GM21367 (cell line): ENCODE results near the gene STPG2.
"Not testable (repeated sequence)": the region's sequence is repeated elsewhere in the genome, so short reads cannot be mapped to it uniquely, and the experiment has no call there.

Source experiments
- ATAC-seq: cut with Tn5 transposase; IDR thresholded peaks from one replicate; pipeline ENCODE4 v1.9.1; 2021; ENCODE audit not compliant: unreplicated experiment

STPG2 gene

DNA sequence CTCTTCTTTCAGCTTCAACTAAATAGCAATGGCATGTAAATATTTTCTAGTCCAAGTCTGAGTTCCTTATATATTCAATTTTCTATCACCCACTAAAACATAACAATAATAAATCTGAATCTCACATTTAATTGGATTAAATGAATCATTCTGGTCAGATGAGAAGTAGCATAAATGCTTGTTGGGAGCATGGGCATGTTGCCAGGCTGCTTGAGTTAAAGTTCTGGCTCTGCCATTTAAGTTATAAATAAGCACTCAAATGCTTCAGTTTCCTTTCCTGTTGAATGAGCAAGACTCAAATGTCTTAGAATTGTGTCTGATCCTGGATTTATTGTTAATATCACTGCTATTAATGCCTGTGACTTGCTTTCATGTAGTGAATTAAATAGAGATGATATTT is 496.3 kb downstream of the STPG2 start:
- ATAC-seq: no peak

DNA sequence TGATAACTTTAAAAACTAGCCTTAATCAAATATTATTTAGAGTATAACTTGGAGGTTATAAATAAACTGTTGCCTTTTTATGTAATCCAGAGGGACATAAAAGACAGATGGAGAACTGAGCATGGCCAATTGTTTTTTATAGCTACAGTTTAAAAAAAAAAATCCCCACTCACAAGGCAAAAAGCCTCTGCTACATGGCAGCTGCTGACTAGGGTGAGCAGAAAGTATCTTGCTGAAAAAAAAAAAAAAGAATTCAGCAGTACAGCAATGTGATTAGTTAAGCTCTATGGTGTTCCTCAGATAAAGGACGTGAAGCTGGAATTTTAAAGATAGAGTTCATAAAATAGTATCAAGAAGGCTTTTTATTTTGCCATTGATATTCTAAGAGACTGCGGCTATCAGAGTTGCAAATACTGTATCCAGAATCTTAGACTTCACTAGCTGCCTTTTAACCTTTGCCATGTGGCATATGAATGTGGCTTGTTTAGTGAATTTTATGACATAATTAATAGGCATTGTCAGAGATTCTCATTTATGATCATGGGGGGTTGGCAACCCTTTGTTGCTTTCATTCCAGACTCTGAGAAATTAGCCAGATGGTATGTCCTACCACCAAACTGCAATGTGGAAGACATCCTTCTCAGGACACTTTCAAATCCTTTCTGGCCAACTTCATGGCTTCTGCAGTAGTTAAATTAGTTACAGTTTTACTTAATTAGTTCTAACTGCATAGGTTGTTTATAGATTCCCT is 498.0 kb downstream of the STPG2 start:
- ATAC-seq: no peak

- no peak for ATAC-seq
Measured at GRCh38 chr4:97643179-97643578, 500.1 kb downstream of the STPG2 start.

GRCh38 chr4:97639961-97640360 is 503.3 kb downstream of the STPG2 start:
- ATAC-seq: no peak

DNA sequence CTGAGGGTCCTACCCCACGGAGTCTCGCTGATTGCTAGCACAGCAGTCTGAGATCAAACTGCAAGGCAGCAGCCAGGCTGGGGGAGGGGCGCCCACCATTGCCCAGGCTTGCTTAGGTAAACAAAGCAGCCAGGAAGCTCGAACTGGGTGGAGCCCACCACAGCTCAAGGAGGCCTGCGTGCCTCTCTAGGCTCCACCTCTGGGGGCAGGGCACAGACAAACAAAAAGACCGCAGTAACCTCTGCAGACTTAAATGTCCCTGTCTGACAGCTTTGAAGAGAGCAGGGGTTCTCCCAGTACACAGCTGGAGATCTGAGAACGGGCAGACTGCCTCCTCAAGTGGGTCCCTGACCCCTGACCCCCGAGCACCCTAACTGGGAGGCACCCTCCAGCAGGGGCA is 509.4 kb downstream of the STPG2 start:
- ATAC-seq: not testable (repeated sequence)

DNA sequence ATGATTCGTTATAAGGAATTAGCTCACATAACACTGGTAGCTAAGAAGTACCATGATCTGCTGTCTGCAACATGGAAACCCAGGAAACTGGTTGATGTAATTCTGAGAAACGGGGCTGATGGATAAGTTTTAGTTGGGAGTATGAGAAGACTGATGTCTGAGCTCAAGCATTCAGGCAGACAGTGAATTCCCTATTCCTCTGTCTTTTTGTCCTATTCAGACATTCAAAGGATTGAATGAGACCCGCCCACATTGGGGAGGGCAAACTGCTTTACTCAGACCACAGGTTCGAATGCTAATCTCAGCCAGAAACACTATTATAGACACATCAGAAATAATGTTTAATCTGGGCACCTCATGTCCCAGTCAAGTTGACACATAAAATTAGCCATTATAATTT is 515.5 kb downstream of the STPG2 start:
- no peak for ATAC-seq

DNA sequence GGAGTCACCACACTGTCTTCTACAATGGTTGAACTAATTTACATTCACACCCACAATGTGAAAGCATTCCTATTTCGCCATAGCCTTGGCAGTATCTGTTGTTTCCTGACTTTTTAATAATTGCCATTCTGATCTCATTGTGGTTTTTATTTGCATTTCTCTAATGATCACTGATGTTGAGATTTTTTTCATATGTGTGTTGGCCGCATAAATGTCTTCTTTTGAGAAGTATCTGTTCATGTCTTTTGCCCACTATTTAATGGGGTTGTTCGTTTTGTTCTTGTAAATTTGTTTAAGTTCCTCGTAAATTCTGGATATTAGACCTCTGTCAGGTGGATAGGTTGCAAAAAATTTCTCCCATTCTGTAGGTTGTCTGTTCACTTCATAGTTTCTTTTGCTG is 519.1 kb downstream of the STPG2 start:
- ATAC-seq: no peak

DNA sequence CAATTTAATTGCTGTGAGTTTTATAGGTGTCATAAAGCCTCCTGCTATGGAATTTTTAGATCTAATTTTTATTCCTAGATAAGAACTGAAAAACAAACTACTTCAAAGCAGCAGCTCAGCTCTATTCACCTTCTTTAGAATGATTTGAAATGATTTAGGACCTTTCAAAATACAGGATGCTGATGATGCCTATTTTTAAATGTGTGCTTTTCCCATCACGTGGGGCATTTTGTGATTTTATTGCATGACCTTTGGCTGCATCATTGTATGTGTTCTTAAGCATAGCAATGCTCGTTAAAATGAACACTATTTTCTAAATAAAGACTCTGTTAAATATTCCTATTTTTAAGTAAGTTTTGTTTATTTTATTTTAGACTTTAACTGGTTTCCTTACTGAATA is 537.3 kb downstream of the STPG2 start:
- no peak for ATAC-seq

- no peak for ATAC-seq
Measured at GRCh38 chr4:97593248-97593647, 550.0 kb downstream of the STPG2 start.

GRCh38 chr4:97590266-97590665 is 553.0 kb downstream of the STPG2 start:
- ATAC-seq: no peak

DNA sequence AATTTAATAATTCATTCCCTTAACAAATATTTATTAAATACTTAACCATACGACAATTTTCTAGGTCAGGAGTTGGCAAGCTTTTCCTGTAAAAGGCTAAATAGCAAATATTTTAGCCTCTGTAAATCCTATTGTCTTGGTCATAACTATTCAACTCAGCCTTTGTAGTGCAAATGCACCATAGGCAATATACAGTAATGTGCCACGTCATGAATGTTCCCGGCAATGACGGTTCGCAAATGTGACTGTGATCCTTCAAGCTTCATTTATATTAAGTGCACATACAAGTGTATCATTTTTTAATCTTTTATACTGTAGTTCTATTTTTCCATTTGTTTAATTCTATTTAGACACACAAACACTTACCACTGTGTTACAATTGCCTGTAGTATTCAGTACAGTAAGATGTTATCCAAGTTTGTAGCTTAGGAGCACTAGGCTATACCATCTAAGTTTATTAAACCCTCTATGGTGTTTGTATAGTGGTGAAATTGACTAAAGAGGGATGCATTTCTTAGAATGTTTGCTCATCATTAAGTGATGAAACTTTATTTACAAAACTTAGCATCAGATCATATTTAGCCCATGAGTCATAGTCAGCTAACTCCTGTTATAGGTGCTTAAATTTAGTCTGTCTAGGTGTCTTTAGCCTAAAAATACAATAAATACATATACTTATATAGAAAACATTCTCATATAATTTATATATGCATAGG is 553.6 kb downstream of the STPG2 start:
- no peak for ATAC-seq

- ATAC-seq: no peak
Measured at GRCh38 chr4:97587912-97588311, 555.4 kb downstream of the STPG2 start.

DNA sequence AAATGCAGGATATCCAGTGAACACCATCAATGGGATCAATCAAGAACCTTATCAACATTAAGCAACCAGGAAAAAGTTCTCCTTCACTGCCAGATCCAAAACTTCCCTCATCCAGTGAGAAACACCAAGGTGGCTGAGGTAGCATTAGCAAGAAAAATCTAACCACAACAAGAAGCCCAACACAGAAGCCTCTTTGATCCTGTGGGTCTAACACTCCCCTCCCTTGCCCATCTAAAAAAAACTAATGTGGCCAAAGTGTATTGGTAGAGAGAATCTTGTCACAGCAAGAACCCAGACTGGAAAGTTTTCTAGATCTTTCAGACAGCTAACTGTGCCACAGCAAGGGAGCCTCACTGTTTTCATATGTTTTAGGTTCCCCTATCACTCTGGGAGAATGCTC is 558.0 kb downstream of the STPG2 start:
- no peak for ATAC-seq

- ATAC-seq: no peak
Measured at GRCh38 chr4:97582890-97583289, 560.4 kb downstream of the STPG2 start.

- no peak for ATAC-seq
Measured at GRCh38 chr4:97577004-97577403, 566.3 kb downstream of the STPG2 start.

DNA sequence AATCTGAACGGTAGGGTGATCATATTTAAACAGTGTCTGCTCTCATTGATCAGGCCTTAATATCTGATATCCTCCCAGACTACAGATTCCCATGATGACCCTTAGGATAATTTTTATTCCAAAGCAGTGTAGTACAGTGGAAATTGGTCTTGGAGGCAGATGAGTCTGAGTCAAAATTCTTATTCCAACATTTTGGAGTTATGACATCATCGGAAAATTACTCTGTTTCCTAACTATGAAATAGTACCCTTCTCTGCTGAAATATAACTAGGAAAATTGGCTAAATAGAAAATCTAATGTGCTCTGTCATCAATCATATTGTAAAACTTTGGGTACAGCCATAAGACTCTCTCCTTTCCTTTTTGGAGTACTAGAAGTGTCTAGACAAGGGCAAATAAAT is 583.3 kb downstream of the STPG2 start:
- no peak for ATAC-seq

DNA sequence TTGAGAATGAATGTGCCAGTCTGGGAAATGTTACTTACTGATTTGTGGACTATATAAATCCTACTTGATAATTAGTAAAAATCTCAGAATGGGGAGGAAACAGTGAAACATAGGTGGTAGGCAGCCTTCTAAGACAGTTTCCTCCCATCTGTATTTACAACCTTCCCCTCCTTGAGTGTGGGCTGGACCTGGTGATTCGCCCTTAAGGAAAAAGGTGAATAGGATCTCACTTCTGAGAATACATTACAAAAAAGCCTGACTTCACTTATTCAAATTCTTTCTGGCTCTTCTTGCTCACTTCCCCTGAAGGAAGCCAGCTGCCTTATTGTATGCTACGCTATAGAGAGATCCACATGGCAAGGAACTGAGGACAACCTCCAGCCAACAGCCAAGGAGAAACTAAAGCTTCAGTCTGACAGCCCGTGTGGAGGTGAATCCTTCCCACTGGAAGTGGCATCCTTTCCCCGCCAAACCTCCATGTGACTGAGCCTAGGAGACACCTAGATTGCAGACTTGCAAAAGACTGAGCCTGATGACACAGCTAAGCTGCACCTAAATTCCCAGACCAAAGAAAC is 585.0 kb downstream of the STPG2 start:
- no peak for ATAC-seq

DNA sequence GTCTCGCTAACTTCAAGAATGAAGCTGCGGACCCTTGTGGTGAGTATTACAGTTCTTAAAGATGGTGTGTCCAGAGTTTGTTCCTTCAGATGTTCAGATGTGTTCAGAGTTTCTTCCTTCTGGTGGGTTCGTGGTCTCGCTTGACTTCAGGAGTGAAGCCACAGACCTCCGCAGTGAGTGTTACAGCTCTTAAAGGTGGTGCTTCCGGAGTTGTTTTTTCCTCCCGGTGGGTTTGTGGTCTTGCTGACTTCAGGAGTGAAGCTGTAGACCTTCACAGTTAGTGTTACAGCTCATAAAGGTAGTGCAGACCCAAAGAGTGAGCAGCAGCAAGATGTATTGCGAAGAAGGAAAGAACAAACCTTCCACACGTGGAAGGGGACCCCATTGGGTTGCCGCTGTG is 592.6 kb downstream of the STPG2 start:
- not testable (repeated sequence) for ATAC-seq

GRCh38 chr4:97548943-97549583 is 594.2 kb downstream of the STPG2 start:
- ATAC-seq: no peak

DNA sequence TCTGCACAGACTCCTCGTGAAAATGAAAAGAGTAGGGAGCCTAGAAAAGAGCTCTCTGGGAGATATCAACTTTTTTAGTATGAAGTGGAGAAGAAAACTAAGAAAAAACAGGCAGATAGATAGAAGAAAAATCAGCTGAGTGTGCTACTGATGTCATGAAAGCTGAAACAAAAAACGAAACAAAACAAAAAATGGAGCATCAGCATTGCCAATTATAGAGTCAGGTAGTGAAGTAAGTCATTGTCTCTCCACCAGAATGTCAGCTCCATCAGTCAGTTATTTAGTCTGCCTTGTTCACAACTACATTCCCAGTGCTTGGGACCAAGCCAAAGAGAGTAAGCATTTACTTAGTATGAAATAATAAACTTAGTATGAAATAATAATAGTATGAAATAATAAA is 595.1 kb downstream of the STPG2 start:
- no peak for ATAC-seq

DNA sequence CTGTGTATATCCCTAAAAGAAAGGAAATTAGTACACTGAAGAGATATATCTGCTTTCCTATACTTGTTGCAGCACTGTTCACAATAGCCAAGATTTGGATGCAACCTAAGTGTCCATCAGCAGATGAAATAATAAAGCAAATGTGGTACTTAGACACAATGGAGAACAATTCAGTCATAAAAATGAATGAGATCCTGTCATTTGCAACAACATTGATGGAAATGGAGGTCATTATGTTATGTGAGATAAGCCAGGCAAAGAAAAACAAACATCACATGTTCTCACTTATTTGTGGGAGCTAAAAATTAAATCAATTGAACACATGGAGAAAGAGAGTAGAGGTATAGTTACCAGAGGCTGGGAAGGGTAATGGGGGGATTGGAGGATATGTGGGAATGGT is 611.9 kb downstream of the STPG2 start:
- no peak for ATAC-seq

- ATAC-seq: no peak
Measured at GRCh38 chr4:97530676-97531075, 612.6 kb downstream of the STPG2 start.
